ENCODE results near the gene CCDC69. TPM values are rescaled to one million over a fixed set of nuclear protein-coding genes. Genes with fewer than 3 reads are reported as not detected.
A peak's percentile ranks its signal among the peaks of the same experiment; 100 is the strongest.

CCDC69 gene
- total RNA-seq, 1 donor from 2014 or later = 0.07 TPM

DNA sequence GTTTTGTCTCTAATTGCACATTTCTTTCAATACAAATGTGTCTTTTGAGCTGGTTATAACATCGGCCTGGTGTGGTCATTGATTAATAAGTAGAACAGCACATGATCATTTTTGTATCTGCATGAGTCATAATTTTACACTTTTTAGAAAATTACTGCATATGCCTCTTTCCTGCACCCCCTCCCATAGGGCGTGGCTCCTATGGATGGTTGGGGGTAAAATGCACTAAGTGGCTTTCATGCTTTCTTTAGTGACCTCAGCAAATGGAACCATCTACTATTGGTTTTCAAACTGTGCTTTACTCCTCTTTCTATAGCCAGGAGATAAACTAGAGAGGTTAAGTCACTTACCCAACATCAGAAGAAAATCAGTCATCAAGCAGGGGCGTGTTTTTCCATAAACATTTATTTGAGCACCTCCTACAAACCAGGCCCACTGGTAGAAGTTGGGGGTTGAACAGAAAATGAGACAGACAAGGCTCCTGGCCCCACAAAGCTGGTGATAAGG, 70.1 kb downstream of the CCDC69 start:
- Mint-ChIP-seq H3K27ac (no peak overlapping the region), H3K4me1 (peaks cover 83% of the 10 kb centered on the region), H3K9me3 (no peaks in the 10 kb centered on the region), H3K4me3 (no peak overlapping the region), H3K27me3 (ENCODE audit: insufficient read depth, low read depth) (peaks cover 6% of the 10 kb centered on the region), H3K36me3 (no peaks in the 10 kb centered on the region)
- Histone ChIP-seq H3K79me2 (ENCODE audit: low read depth) (no peaks in the 10 kb centered on the region), H3K27ac (no peak overlapping the region), H3K36me3 (no peaks in the 10 kb centered on the region), H3K4me2 (no peak overlapping the region), H3K4me3 (no peak overlapping the region), H3K4me1 (peaks cover 35% of the 10 kb centered on the region), H3K9me3 (ENCODE audit: low read depth) (no peaks in the 10 kb centered on the region), H3F3A (ENCODE audit: low read depth) (peaks cover 5% of the 10 kb centered on the region), H4K20me1 (ENCODE audit: low read depth) (no peaks in the 10 kb centered on the region), H3K9ac (no peak overlapping the region), H3K27me3 (peaks cover 9% of the 10 kb centered on the region), H2AFZ (replicated peaks) (no peak overlapping the region)
- TF ChIP-seq EZH2phosphoT487 (IDR thresholded peaks at IDR 0.05) (no peak), EZH2 (IDR thresholded peaks at IDR 0.05) (no peak)
- TF ChIP-seq, protein P1, sequence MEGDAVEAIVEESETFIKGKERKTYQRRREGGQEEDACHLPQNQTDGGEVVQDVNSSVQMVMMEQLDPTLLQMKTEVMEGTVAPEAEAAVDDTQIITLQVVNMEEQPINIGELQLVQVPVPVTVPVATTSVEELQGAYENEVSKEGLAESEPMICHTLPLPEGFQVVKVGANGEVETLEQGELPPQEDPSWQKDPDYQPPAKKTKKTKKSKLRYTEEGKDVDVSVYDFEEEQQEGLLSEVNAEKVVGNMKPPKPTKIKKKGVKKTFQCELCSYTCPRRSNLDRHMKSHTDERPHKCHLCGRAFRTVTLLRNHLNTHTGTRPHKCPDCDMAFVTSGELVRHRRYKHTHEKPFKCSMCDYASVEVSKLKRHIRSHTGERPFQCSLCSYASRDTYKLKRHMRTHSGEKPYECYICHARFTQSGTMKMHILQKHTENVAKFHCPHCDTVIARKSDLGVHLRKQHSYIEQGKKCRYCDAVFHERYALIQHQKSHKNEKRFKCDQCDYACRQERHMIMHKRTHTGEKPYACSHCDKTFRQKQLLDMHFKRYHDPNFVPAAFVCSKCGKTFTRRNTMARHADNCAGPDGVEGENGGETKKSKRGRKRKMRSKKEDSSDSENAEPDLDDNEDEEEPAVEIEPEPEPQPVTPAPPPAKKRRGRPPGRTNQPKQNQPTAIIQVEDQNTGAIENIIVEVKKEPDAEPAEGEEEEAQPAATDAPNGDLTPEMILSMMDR (IDR thresholded peaks at IDR 0.05) = no peak
- no peak for DNase-seq (ENCODE audit: low spot score)

DNA sequence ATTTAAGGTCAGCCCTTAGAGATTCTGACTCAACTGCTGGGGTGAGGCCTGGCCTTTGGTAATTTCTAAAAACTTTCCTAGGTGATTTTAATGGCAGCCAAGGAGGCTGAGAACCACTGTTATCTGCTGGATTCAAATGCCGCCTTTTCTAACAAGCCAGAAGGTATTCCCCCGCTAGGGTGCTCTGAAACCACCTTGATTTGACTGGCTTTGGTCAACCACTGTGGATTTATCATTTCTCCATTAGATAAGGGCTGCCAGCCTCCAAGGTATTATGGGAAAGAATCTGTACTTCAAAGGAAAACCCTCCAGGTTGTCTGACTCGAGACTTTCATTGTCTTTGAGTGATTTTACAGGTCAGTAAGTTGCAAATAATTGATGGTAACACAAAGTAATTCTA, 70.6 kb downstream of the CCDC69 start:
- H3K4me2 ChIP-seq = no peak overlapping the region
- Mint-ChIP-seq H3K9me3 (no peaks in the 10 kb centered on the region), H3K4me1 (peaks cover 83% of the 10 kb centered on the region), H3K36me3 (no peaks in the 10 kb centered on the region), H3K27me3 (ENCODE audit: insufficient read depth, low read depth) (peaks cover 3% of the 10 kb centered on the region), H3K27ac (no peak overlapping the region), H3K4me3 (no peak overlapping the region)
- H3F3A ChIP-seq (ENCODE audit: low read depth) = peaks cover 5% of the 10 kb centered on the region
- TF ChIP-seq EZH2phosphoT487 (IDR thresholded peaks at IDR 0.05) = no peak
- TF ChIP-seq, protein P1 (IDR thresholded peaks at IDR 0.05) = no peak
- no peak for TF ChIP-seq EZH2 (IDR thresholded peaks at IDR 0.05)
- H2AFZ ChIP-seq (replicated peaks) = no peak overlapping the region
- no peaks in the 10 kb centered on the region for H4K20me1 ChIP-seq (ENCODE audit: low read depth)
- H3K36me3 ChIP-seq = no peaks in the 10 kb centered on the region
- H3K79me2 ChIP-seq (ENCODE audit: low read depth) = no peaks in the 10 kb centered on the region
- no peak overlapping the region for H3K4me3 ChIP-seq
- no peak for DNase-seq (ENCODE audit: low spot score)
- peaks cover 34% of the 10 kb centered on the region for H3K4me1 ChIP-seq
- H3K27me3 ChIP-seq = peaks cover 4% of the 10 kb centered on the region
- H3K27ac ChIP-seq = no peak overlapping the region
- H3K9ac ChIP-seq = no peak overlapping the region
- no peaks in the 10 kb centered on the region for H3K9me3 ChIP-seq (ENCODE audit: low read depth)

DNA sequence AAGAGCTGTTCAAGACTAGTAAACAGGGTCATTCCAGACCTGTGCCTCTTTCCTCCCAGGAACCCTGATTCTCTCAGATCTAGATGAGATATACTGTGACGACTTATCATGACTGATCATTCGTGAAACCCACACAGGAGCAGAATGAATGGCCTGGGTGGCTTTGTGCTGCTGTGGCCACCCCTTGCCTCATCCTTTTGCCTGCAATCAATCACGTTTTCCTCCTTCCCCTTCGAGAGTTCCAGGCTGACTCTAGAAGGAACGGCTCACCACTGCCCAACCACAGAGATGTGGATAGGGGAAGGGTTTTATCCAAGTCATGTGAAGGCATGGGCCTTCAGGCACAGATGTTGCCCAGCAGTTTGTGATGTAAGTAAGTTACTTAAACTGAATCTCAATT, 72.1 kb downstream of the CCDC69 start:
- no peak overlapping the region for H3K9ac ChIP-seq
- peaks cover 26% of the 10 kb centered on the region for H3K4me1 ChIP-seq
- no peaks in the 10 kb centered on the region for H4K20me1 ChIP-seq (ENCODE audit: low read depth)
- no peak overlapping the region for H2AFZ ChIP-seq (replicated peaks)
- Mint-ChIP-seq H3K9me3 (no peaks in the 10 kb centered on the region), H3K4me1 (peaks cover 81% of the 10 kb centered on the region), H3K27ac (peak overlapping the region; percentile 95), H3K4me3 (peak overlapping the region; percentile 19), H3K36me3 (peaks cover 6% of the 10 kb centered on the region), H3K27me3 (ENCODE audit: insufficient read depth, low read depth) (no peaks in the 10 kb centered on the region)
- H3K36me3 ChIP-seq = no peaks in the 10 kb centered on the region
- no peaks in the 10 kb centered on the region for H3K27me3 ChIP-seq
- H3K79me2 ChIP-seq (ENCODE audit: low read depth) = no peaks in the 10 kb centered on the region
- H3K27ac ChIP-seq = no peak overlapping the region
- TF ChIP-seq EZH2 (IDR thresholded peaks at IDR 0.05) (no peak), EZH2phosphoT487 (IDR thresholded peaks at IDR 0.05) (no peak)
- TF ChIP-seq, protein P1 (IDR thresholded peaks at IDR 0.05) = no peak
- no peak for DNase-seq (ENCODE audit: low spot score)
- H3K4me3 ChIP-seq = no peak overlapping the region
- no peaks in the 10 kb centered on the region for H3K9me3 ChIP-seq (ENCODE audit: low read depth)
- peaks cover 5% of the 10 kb centered on the region for H3F3A ChIP-seq (ENCODE audit: low read depth)
- no peak overlapping the region for H3K4me2 ChIP-seq

Data from neural progenitor cell (in vitro differentiated cells).